ENCODE measurements around the gene BUB1. TPM values are rescaled to one million over a fixed set of nuclear protein-coding genes. Genes with fewer than 3 reads are reported as not detected.

The BUB1 gene
- total and polyA plus RNA-seq, 9 of the 15 experiments (the other 6 are each of a cell fraction or from before 2014, with no cell fraction given) = 73.4 to 247 (median 118) TPM

- no peak overlapping the region for H3K4me3 ChIP-seq
- no peaks in the 10 kb centered on the region for H3K79me2 ChIP-seq (ENCODE audit: control insufficient read depth, insufficient read depth, low read length)
- H3K4me2 ChIP-seq (ENCODE audit: insufficient read depth, low read length) = no peak overlapping the region
- in situ Hi-C loops (cut with MboI) = no loop called here
- no peak overlapping the region for H3K27ac ChIP-seq (ENCODE audit: extremely low read depth, low read depth, low read length)
- H3K9ac ChIP-seq (ENCODE audit: insufficient read depth in 1 of 2, low read depth in 2 of 2, low read length in 2 of 2) = no peak overlapping the region
- no peaks in the 10 kb centered on the region for H3K9me3 ChIP-seq (replicated peaks; ENCODE audit: control insufficient read depth, insufficient read depth, low read depth, low read length)
- H4K20me1 ChIP-seq (replicated peaks; ENCODE audit: control insufficient read depth, insufficient read depth, low read length) = no peaks in the 10 kb centered on the region
- H3K27me3 ChIP-seq (ENCODE audit: control insufficient read depth in 2 of 2, insufficient read depth in 2 of 2, low read length in 2 of 2) = peaks cover 7 to 18% of the 10 kb centered on the region in 2 experiments; a peak in 4 of 5 replicates
- ChIA-PET CTCF (ENCODE audit: low intra/inter-chr PET ratio) (no interaction called here), POLR2A (no interaction called here)
- H3K9me1 ChIP-seq (ENCODE audit: control insufficient read depth, insufficient read depth, low read length) = no peaks in the 10 kb centered on the region
- DNase-seq (ENCODE audit: extremely low read depth in 1 of 4, low spot score in 3 of 4) (no peak), FAIRE-seq (no peak), ATAC-seq (no peak)
- peaks cover 0 to 3% of the 10 kb centered on the region in 2 experiments; a peak in 2 of 5 replicates for H3K4me1 ChIP-seq (replicated peaks in 1 of 2; ENCODE audit: control insufficient read depth in 2 of 2, insufficient read depth in 2 of 2, low read length in 2 of 2)
- BruUV-seq (replicated peaks) = no TSS peak
- no peak overlapping the region for H2AFZ ChIP-seq (ENCODE audit: low read depth, low read length)
- WGBS (ENCODE audit: insufficient coverage, low coverage, missing lambda C conversion rate) = 25% methylated on average over 2 of the region's 2 CpGs
- TF ChIP-seq ZNF79 (CRISPR knock-in tag; IDR thresholded peaks at IDR 0.05; ENCODE audit: low read depth) (no peak), NFATC3 (IDR thresholded peaks at IDR 0.05) (no peak), DMBX1 (CRISPR knock-in tag; IDR thresholded peaks at IDR 0.05; ENCODE audit: borderline replicate concordance) (no peak), SIX5 (IDR thresholded peaks at IDR 0.05; ENCODE audit: borderline replicate concordance in 1 of 2, insufficient read depth in 1 of 2, low read depth in 1 of 2, low read length in 2 of 2) (no peak), GTF2B (IDR thresholded peaks at IDR 0.05; ENCODE audit: extremely low read depth, insufficient read length) (no peak), ZMIZ1 (IDR thresholded peaks at IDR 0.05; ENCODE audit: low read depth in 2 of 2, low read length in 2 of 2) (no peak), ZNF584 (CRISPR knock-in tag; IDR thresholded peaks at IDR 0.05; ENCODE audit: low read depth) (no peak), CBFA2T3 (IDR thresholded peaks at IDR 0.05) (no peak), CREB3 (tag; conservative IDR thresholded peaks at IDR 0.05; ENCODE audit: low read depth) (no peak), ZNF764 (CRISPR knock-in tag; IDR thresholded peaks at IDR 0.05; ENCODE audit: low read depth) (no peak), DDX20 (tag; IDR thresholded peaks at IDR 0.05; ENCODE audit: low read depth) (no peak), ZNF143 (CRISPR knock-in tag; IDR thresholded peaks at IDR 0.05) (no peak), CHAMP1 (IDR thresholded peaks at IDR 0.05) (no peak), ARID1B (IDR thresholded peaks at IDR 0.05) (no peak)
- no peaks in the 10 kb centered on the region for H3K36me3 ChIP-seq (ENCODE audit: control insufficient read depth, insufficient read depth, low read length)
- intact Hi-C loops (cut with micrococcal nuclease) = no loop called here
Measured at GRCh38 chr2:110726285-110726684, 48.4 kb upstream of the BUB1 start.

Measured in K562 (cell line).